Brain microvascular endothelial cell (primary cell): Measurements from ENCODE around the gene SRRM5.

Experiments used
- DNase-seq: peaks from one replicate; pipeline ENCODE4 v3.0.0-alpha.2; 2020
- H3K27ac ChIP-seq: fragments of 250-450 bp; sonication (Bioruptor Pico); 2 replicates; pipeline ENCODE4 v1.5.1; 2020; ENCODE audit warnings: mild to moderate bottlenecking, moderate library complexity
- H3K27me3 ChIP-seq: fragments of 250-450 bp; sonication (Bioruptor Pico); replicated peaks from 2 replicates; pipeline ENCODE4 v1.5.1; 2020; ENCODE audit warnings: mild to moderate bottlenecking
- H3K36me3 ChIP-seq: fragments of 250-450 bp; sonication (Bioruptor Pico); replicated peaks from 2 replicates; pipeline ENCODE4 v1.5.1; 2020; ENCODE audit warnings: mild to moderate bottlenecking
- H3K4me3 ChIP-seq: 2 replicates; pipeline ENCODE4 v1.5.1; 2011; ENCODE audit warnings: low read depth, mild to moderate bottlenecking, control low read depth, low read length, moderate library complexity
- in situ Hi-C: cut with HindIII; loops from 2 replicates; pipeline ENCODE4 v1.10.0; 2017; ENCODE audit warnings: low sequenced_read_pairs, low pct_ligation_motif_present
- TF ChIP-seq, protein P1 (sequence below): IDR thresholded peaks from 2 replicates; pipeline ENCODE4 v1.5.1; 2011; ENCODE audit warnings: low read depth, mild to moderate bottlenecking, moderate library complexity, low read length, control low read depth, inconsistent platforms; ENCODE audit errors: missing control alignments

The SRRM5 gene

DNA sequence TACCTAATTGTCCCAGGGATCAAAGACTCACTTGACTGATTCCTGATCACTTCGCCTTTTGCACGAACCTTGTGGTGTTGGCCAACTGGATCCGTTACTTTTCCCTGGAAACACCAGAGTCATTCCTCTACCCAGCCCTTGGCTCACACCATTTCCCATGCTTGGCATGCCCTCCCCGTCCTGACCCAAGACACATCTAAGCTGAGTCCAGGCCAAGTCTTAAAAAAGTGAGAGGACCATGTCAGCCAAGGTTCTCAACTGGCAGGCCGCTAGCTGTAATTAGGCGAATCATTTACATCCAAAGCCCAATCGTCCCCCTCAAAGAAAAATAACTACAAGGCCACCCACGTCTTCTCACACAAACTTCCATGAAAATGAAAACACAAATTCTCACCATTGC is 46.6 kb downstream of the SRRM5 start:
- Histone ChIP-seq H3K4me3 (no peak overlapping the region), H3K36me3 (peaks cover 90% of the 10 kb centered on the region), H3K27me3 (no peaks in the 10 kb centered on the region), H3K27ac (no peak overlapping the region)
- in situ Hi-C loops, result no loop called here
- TF ChIP-seq, protein P1, sequence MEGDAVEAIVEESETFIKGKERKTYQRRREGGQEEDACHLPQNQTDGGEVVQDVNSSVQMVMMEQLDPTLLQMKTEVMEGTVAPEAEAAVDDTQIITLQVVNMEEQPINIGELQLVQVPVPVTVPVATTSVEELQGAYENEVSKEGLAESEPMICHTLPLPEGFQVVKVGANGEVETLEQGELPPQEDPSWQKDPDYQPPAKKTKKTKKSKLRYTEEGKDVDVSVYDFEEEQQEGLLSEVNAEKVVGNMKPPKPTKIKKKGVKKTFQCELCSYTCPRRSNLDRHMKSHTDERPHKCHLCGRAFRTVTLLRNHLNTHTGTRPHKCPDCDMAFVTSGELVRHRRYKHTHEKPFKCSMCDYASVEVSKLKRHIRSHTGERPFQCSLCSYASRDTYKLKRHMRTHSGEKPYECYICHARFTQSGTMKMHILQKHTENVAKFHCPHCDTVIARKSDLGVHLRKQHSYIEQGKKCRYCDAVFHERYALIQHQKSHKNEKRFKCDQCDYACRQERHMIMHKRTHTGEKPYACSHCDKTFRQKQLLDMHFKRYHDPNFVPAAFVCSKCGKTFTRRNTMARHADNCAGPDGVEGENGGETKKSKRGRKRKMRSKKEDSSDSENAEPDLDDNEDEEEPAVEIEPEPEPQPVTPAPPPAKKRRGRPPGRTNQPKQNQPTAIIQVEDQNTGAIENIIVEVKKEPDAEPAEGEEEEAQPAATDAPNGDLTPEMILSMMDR, result no peak
- DNase-seq, result no peak

GRCh38 chr19:43660301-43660970 is 48.5 kb downstream of the SRRM5 start:
- TF ChIP-seq, protein P1, result no peak
- no peak overlapping the region for H3K4me3 ChIP-seq
- H3K27me3 ChIP-seq, result no peaks in the 10 kb centered on the region
- in situ Hi-C loops, result no loop called here
- no peak overlapping the region for H3K27ac ChIP-seq
- no peak for DNase-seq
- H3K36me3 ChIP-seq, result peaks cover 88% of the 10 kb centered on the region

GRCh38 chr19:43660971-43661360 is 49.1 kb downstream of the SRRM5 start:
- TF ChIP-seq, protein P1, result no peak
- Histone ChIP-seq H3K36me3 (peaks cover 86% of the 10 kb centered on the region), H3K4me3 (no peak overlapping the region), H3K27me3 (no peaks in the 10 kb centered on the region), H3K27ac (no peak overlapping the region)
- in situ Hi-C loops, result no loop called here
- DNase-seq, result no peak

- H3K36me3 ChIP-seq, result peaks cover 88% of the 10 kb centered on the region
- in situ Hi-C loops, result no loop called here
- no peak overlapping the region for H3K4me3 ChIP-seq
- TF ChIP-seq, protein P1, result peak; percentile 62
- H3K27ac ChIP-seq, result no peak overlapping the region
- no peak for DNase-seq
- H3K27me3 ChIP-seq, result no peaks in the 10 kb centered on the region
These were observed 50.6 kb downstream of the SRRM5 start for GRCh38 chr19:43662487-43662886.

GRCh38 chr19:43664018-43664417 is 52.1 kb downstream of the SRRM5 start:
- in situ Hi-C loops, result no loop called here
- H3K27ac ChIP-seq, result no peak overlapping the region
- no peak for DNase-seq

More at GRCh38 chr19:43664018-43664417, 52.1 kb downstream of the SRRM5 start:
- TF ChIP-seq, protein P1, result no peak
- H3K36me3 ChIP-seq, result peaks cover 79% of the 10 kb centered on the region
- no peaks in the 10 kb centered on the region for H3K27me3 ChIP-seq
- no peak overlapping the region for H3K4me3 ChIP-seq
